ENCODE data around the gene C16orf95. TPM values are rescaled to one million over a fixed set of nuclear protein-coding genes. Genes with fewer than 3 reads are reported as not detected.

The C16orf95 gene
- total RNA-seq, 3 donors from 2014 or later (not counting 1 experiment from before 2014, with no cell fraction given), result 1.6 to 4.1 (median 2.7) TPM

- no peak for TF ChIP-seq CTCF (IDR thresholded peaks at IDR 0.05)
- Histone ChIP-seq H3K9me3 (ENCODE audit: control insufficient read depth, insufficient read depth, low read length) (no peaks in the 10 kb centered on the region), H3K27me3 (ENCODE audit: control insufficient read depth, insufficient read depth, low read length) (no peaks in the 10 kb centered on the region), H3K4me3 (ENCODE audit: low read length) (no peak overlapping the region), H3K36me3 (ENCODE audit: control insufficient read depth, insufficient read depth, low read length) (no peaks in the 10 kb centered on the region), H3K27ac (ENCODE audit: low read length) (no peak overlapping the region), H3K4me1 (ENCODE audit: control insufficient read depth, insufficient read depth, low read length) (no peaks in the 10 kb centered on the region)
- 78% methylated on average over 7 of the region's 7 CpGs for WGBS (ENCODE audit: insufficient coverage)
- Mint-ChIP-seq H3K27ac (no peak overlapping the region), H3K4me1 (no peaks in the 10 kb centered on the region), H3K4me3 (no peak overlapping the region), H3K36me3 (no peaks in the 10 kb centered on the region), H3K27me3 (ENCODE audit: low read depth in 2 of 2) (no peaks in the 10 kb centered on the region), H3K9me3 (no peaks in the 10 kb centered on the region)
- no peak for DNase-seq
- intact Hi-C loops (cut with micrococcal nuclease), result no loop called here
- no peak for ATAC-seq
Measured at GRCh38 chr16:87303431-87303930, 13.7 kb downstream of the C16orf95 start.

DNA sequence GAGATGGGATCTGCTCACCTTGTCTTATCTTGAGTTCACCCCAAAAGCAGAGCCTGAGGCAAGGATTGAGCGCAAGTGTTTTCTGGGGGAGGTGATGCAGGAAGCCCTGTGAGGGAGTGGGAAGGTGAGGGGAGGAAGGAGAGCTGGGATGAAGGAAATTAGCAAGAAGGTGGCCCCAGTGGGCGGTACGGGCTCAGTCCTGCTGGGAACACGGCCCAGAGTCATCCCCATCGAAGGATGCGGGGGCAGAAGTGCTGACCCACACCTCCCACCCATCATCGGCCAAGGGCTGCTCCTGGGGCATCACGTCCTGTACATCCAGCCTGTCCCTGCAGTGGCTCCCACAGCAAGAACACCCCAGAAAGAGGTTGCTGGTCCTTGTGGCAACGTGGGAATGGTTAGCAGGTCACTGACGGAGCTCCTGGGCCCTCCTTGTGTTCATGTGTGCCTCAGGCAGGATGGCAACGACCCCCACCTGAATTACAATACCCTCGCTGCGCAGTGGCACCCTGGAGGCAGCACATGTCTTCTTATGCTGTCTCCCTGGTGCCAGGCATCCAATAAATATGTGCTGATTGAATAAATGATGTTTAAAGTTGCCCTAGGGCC is 18.2 kb downstream of the C16orf95 start:
- Mint-ChIP-seq H3K9me3 (no peaks in the 10 kb centered on the region), H3K4me1 (peaks cover 0 to 6% of the 10 kb centered on the region in 2 donors), H3K27ac (no peak overlapping the region), H3K36me3 (no peaks in the 10 kb centered on the region), H3K4me3 (no peak overlapping the region), H3K27me3 (ENCODE audit: low read depth in 2 of 2) (no peaks in the 10 kb centered on the region)
- no peak overlapping the region for H3K4me3 ChIP-seq (ENCODE audit: low read length)
- no peaks in the 10 kb centered on the region for H3K27me3 ChIP-seq (ENCODE audit: control insufficient read depth, insufficient read depth, low read length)
- H3K4me1 ChIP-seq (ENCODE audit: control insufficient read depth, insufficient read depth, low read length), result no peaks in the 10 kb centered on the region
- H3K27ac ChIP-seq (ENCODE audit: low read length), result no peak overlapping the region
- no peak for ATAC-seq
- H3K36me3 ChIP-seq (ENCODE audit: control insufficient read depth, insufficient read depth, low read length), result no peaks in the 10 kb centered on the region
- intact Hi-C loops (cut with micrococcal nuclease), result no loop called here
- H3K9me3 ChIP-seq (ENCODE audit: control insufficient read depth, insufficient read depth, low read length), result no peaks in the 10 kb centered on the region
- WGBS (ENCODE audit: insufficient coverage), result 92% methylated on average over 13 of the region's 13 CpGs
- no peak for TF ChIP-seq CTCF (IDR thresholded peaks at IDR 0.05)
- no peak for DNase-seq

DNA sequence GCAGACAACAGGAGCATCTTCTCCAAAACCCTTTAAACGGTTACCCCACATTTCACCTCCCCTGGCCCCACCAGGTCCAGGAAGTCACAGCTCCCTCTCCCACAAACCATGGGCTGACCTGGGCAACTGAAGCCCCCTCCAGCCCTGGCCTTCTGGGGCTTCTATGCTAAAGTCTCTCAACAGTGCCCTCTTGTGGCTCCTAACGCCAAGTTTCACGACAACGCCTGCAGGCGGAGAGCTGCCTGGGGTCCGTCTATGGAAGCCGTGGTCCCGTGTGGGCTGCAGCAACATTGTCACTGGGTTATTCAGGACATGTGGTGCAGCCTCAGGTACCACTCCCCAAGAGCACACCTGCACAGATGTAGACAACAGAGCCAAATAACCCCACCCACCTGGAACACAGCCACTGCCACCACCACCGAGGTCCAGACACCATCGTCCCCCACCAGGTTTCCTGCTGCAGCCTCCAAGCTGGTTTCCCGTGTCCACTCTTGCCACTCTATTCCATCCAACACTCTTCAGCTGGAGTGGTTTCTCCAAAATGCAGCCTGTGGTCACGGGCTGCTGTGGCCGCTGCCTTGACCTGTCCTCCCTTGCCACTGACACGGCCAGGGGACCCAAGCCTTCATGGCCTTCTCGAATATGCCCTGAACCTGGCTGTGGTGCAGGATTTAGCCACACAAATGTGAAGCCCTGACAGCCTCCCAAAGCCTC is 19.1 kb downstream of the C16orf95 start:
- intact Hi-C loops (cut with micrococcal nuclease), result no loop called here
- no peak overlapping the region for H3K4me3 Mint-ChIP-seq
- H3K27ac Mint-ChIP-seq, result no peak overlapping the region
- peaks cover 0 to 6% of the 10 kb centered on the region in 2 donors for H3K4me1 Mint-ChIP-seq
- no peaks in the 10 kb centered on the region for H3K9me3 Mint-ChIP-seq
- Histone ChIP-seq H3K27ac (ENCODE audit: low read length) (no peak overlapping the region), H3K36me3 (ENCODE audit: control insufficient read depth, insufficient read depth, low read length) (no peaks in the 10 kb centered on the region), H3K27me3 (ENCODE audit: control insufficient read depth, insufficient read depth, low read length) (no peaks in the 10 kb centered on the region), H3K4me1 (ENCODE audit: control insufficient read depth, insufficient read depth, low read length) (no peaks in the 10 kb centered on the region), H3K9me3 (ENCODE audit: control insufficient read depth, insufficient read depth, low read length) (no peaks in the 10 kb centered on the region), H3K4me3 (ENCODE audit: low read length) (no peak overlapping the region)
- 50% methylated on average over 15 of the region's 15 CpGs for WGBS (ENCODE audit: insufficient coverage)
- TF ChIP-seq CTCF (IDR thresholded peaks at IDR 0.05), result peak; percentile 67
- no peaks in the 10 kb centered on the region for H3K36me3 Mint-ChIP-seq
- peak; percentile 39 to 61 (median 49) for ATAC-seq
- DNase-seq, result peak in 1 of 2 donors; percentile 59
- H3K27me3 Mint-ChIP-seq (ENCODE audit: low read depth in 2 of 2), result no peaks in the 10 kb centered on the region
